ENCODE results near the gene BET1.

DNA sequence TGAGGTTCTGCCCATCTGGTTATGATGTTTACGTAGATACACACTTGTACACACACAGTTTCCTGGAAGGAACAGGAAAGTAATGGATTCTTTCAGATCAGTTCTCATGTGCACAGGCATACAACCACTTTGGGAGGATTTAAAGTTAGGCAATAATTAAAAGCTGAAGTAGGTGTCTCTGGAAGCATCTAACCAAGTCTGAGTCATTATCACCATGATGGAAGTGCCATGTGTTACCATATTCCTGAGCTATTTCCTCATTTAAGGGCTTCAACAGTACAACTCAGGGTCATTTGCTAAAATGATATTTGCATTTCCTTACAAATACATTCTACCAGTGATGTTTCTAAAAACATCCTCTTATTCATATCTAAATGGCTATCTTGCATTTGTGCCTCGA, 41.4 kb upstream of the BET1 start:
- TF ChIP-seq, protein P1, sequence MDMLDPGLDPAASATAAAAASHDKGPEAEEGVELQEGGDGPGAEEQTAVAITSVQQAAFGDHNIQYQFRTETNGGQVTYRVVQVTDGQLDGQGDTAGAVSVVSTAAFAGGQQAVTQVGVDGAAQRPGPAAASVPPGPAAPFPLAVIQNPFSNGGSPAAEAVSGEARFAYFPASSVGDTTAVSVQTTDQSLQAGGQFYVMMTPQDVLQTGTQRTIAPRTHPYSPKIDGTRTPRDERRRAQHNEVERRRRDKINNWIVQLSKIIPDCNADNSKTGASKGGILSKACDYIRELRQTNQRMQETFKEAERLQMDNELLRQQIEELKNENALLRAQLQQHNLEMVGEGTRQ (IDR thresholded peaks at IDR 0.05; ENCODE audit: borderline replicate concordance, low read depth, low read length): no peak
- TF ChIP-seq CHD2 (IDR thresholded peaks at IDR 0.05; ENCODE audit: low read length, partially characterized antibody) (no peak), TAF1 (IDR thresholded peaks at IDR 0.05; ENCODE audit: borderline replicate concordance, low read depth, low read length) (no peak), NRF1 (IDR thresholded peaks at IDR 0.05; ENCODE audit: low read depth, low read length) (no peak), RAD21 (IDR thresholded peaks at IDR 0.05; ENCODE audit: low read length) (no peak), RCOR1 (IDR thresholded peaks at IDR 0.05; ENCODE audit: low read length) (no peak), GABPA (IDR thresholded peaks at IDR 0.05; ENCODE audit: low read depth) (no peak), EP300 (IDR thresholded peaks at IDR 0.05; ENCODE audit: borderline replicate concordance in 1 of 2, low read depth in 1 of 2, low read length in 1 of 2) (no peak), TCF12 (IDR thresholded peaks at IDR 0.05) (no peak), EZH2phosphoT487 (IDR thresholded peaks at IDR 0.05; ENCODE audit: borderline replicate concordance, low read depth) (no peak)
- TF ChIP-seq, protein P2, sequence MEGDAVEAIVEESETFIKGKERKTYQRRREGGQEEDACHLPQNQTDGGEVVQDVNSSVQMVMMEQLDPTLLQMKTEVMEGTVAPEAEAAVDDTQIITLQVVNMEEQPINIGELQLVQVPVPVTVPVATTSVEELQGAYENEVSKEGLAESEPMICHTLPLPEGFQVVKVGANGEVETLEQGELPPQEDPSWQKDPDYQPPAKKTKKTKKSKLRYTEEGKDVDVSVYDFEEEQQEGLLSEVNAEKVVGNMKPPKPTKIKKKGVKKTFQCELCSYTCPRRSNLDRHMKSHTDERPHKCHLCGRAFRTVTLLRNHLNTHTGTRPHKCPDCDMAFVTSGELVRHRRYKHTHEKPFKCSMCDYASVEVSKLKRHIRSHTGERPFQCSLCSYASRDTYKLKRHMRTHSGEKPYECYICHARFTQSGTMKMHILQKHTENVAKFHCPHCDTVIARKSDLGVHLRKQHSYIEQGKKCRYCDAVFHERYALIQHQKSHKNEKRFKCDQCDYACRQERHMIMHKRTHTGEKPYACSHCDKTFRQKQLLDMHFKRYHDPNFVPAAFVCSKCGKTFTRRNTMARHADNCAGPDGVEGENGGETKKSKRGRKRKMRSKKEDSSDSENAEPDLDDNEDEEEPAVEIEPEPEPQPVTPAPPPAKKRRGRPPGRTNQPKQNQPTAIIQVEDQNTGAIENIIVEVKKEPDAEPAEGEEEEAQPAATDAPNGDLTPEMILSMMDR (IDR thresholded peaks at IDR 0.05): no peak
- TF ChIP-seq, protein P3, sequence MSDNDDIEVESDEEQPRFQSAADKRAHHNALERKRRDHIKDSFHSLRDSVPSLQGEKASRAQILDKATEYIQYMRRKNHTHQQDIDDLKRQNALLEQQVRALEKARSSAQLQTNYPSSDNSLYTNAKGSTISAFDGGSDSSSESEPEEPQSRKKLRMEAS (IDR thresholded peaks at IDR 0.05; ENCODE audit: low read depth): no peak
- TF ChIP-seq, protein P4, sequence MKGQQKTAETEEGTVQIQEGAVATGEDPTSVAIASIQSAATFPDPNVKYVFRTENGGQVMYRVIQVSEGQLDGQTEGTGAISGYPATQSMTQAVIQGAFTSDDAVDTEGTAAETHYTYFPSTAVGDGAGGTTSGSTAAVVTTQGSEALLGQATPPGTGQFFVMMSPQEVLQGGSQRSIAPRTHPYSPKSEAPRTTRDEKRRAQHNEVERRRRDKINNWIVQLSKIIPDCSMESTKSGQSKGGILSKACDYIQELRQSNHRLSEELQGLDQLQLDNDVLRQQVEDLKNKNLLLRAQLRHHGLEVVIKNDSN (IDR thresholded peaks at IDR 0.05; ENCODE audit: borderline replicate concordance, low read depth): no peak
- TF ChIP-seq, protein P5, sequence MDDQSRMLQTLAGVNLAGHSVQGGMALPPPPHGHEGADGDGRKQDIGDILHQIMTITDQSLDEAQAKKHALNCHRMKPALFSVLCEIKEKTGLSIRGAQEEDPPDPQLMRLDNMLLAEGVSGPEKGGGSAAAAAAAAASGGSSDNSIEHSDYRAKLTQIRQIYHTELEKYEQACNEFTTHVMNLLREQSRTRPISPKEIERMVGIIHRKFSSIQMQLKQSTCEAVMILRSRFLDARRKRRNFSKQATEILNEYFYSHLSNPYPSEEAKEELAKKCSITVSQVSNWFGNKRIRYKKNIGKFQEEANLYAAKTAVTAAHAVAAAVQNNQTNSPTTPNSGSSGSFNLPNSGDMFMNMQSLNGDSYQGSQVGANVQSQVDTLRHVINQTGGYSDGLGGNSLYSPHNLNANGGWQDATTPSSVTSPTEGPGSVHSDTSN (IDR thresholded peaks at IDR 0.05): no peak
